DND-41 (cell line): ENCODE results near the gene BZW2.
A peak's percentile ranks its signal among the peaks of the same experiment; 100 is the strongest.

Experiments
- ATAC-seq: fragments of 200-7000 bp; cut with Tn5 transposase; 3 replicates; pipeline ENCODE4 v1.9.1; 2021; ENCODE audit warnings: low read depth; ENCODE audit not compliant: insufficient read depth
- DNase-seq: peaks from one replicate; pipeline ENCODE4 v3.0.0-alpha.2; 2020
- H2AFZ ChIP-seq: 2 replicates; pipeline ENCODE4 v1.6.0; 2012; ENCODE audit warnings: low read depth, low read length
- H3K27ac ChIP-seq: 2 replicates; pipeline ENCODE4 v1.5.1; 2012; ENCODE audit warnings: low read length, inconsistent platforms
- H3K27me3 ChIP-seq: fragments of 200-600 bp; sonication (generic); 2 replicates; pipeline ENCODE4 v1.6.0; 2012; ENCODE audit warnings: low read length, mild to moderate bottlenecking, inconsistent platforms; ENCODE audit not compliant: insufficient read depth, poor library complexity
- H3K36me3 ChIP-seq: 2 replicates; pipeline ENCODE4 v1.5.1; 2012; ENCODE audit warnings: low read length, inconsistent platforms; ENCODE audit not compliant: insufficient read depth
- H3K4me1 ChIP-seq: 2 replicates; pipeline ENCODE4 v1.5.1; 2012; ENCODE audit warnings: mild to moderate bottlenecking, low read length; ENCODE audit not compliant: insufficient read depth
- H3K4me2 ChIP-seq: 2 replicates; pipeline ENCODE4 v1.6.0; 2012; ENCODE audit warnings: mild to moderate bottlenecking, moderate library complexity, low read length, inconsistent platforms; ENCODE audit not compliant: insufficient read depth
- H3K4me3 ChIP-seq, 2 experiments: fragments of 200-600 bp in 1 of 2; shearing (Covaris generic) in 1 of 2; 2 replicates each; pipeline ENCODE4 v1.5.1; 2012 to 2016; ENCODE audit warnings: inconsistent platforms in 2 of 2, low read length in 2 of 2, mild to moderate bottlenecking in 2 of 2, low read depth in 1 of 2, moderate library complexity in 1 of 2
- H3K79me2 ChIP-seq: 2 replicates; pipeline ENCODE4 v1.6.0; 2012; ENCODE audit warnings: low read length, inconsistent platforms; ENCODE audit not compliant: insufficient read depth
- H3K9ac ChIP-seq: 2 replicates; pipeline ENCODE4 v1.6.0; 2012; ENCODE audit warnings: low read depth, mild to moderate bottlenecking, inconsistent platforms, low read length, moderate library complexity
- H3K9me3 ChIP-seq: 2 replicates; pipeline ENCODE4 v1.5.1; 2012; ENCODE audit warnings: low read length, moderate library complexity, mild to moderate bottlenecking, inconsistent platforms; ENCODE audit not compliant: insufficient read depth, severe bottlenecking
- H4K20me1 ChIP-seq: 2 replicates; pipeline ENCODE4 v1.6.0; 2012; ENCODE audit warnings: low read length; ENCODE audit not compliant: insufficient read depth
- EZH2 ChIP-seq: IDR thresholded peaks from 3 replicates; pipeline ENCODE4 v1.6.1; 2012; ENCODE audit warnings: borderline replicate concordance, low read depth, mild to moderate bottlenecking, moderate library complexity, low read length, inconsistent platforms; ENCODE audit not compliant: severe bottlenecking
- TF ChIP-seq, protein P1 (sequence below): IDR thresholded peaks from 2 replicates; pipeline ENCODE4 v1.5.1; 2012; ENCODE audit warnings: borderline replicate concordance, low read length, moderate library complexity, mild to moderate bottlenecking; ENCODE audit not compliant: poor library complexity, severe bottlenecking; ENCODE audit errors: extremely low read depth

BZW2 gene

DNA sequence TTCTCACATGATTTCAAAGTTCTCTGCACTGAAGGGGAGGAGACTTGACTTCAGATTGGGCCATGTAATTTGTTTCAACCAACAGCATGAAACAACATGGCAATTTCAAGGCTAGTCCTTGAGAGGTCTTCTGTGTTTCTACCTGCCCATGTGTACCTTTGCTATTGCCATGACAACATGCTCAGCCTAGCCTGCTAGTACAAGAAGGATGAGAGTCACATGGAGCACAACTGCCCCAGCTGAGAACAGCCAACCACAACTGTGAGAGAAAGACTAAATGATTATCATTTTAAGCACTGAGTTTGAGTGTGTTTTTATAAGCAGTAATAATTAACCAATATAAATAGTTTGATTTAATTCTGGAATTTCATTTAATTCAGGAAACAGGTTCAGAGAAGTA, 42.3 kb upstream of the BZW2 start:
- Histone ChIP-seq H3K4me1 (no peaks in the 10 kb centered on the region), H3K9me3 (no peaks in the 10 kb centered on the region), H4K20me1 (no peaks in the 10 kb centered on the region), H3K36me3 (peaks cover 55% of the 10 kb centered on the region), H3K4me3 (no peak overlapping the region), H3K27me3 (no peaks in the 10 kb centered on the region), H3K27ac (no peak overlapping the region), H3K4me2 (no peak overlapping the region), H2AFZ (no peak overlapping the region), H3K79me2 (no peaks in the 10 kb centered on the region), H3K9ac (no peak overlapping the region)
- no peak for DNase-seq
- no peak for ATAC-seq
- TF ChIP-seq EZH2: no peak
- TF ChIP-seq, protein P1, sequence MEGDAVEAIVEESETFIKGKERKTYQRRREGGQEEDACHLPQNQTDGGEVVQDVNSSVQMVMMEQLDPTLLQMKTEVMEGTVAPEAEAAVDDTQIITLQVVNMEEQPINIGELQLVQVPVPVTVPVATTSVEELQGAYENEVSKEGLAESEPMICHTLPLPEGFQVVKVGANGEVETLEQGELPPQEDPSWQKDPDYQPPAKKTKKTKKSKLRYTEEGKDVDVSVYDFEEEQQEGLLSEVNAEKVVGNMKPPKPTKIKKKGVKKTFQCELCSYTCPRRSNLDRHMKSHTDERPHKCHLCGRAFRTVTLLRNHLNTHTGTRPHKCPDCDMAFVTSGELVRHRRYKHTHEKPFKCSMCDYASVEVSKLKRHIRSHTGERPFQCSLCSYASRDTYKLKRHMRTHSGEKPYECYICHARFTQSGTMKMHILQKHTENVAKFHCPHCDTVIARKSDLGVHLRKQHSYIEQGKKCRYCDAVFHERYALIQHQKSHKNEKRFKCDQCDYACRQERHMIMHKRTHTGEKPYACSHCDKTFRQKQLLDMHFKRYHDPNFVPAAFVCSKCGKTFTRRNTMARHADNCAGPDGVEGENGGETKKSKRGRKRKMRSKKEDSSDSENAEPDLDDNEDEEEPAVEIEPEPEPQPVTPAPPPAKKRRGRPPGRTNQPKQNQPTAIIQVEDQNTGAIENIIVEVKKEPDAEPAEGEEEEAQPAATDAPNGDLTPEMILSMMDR: no peak

DNA sequence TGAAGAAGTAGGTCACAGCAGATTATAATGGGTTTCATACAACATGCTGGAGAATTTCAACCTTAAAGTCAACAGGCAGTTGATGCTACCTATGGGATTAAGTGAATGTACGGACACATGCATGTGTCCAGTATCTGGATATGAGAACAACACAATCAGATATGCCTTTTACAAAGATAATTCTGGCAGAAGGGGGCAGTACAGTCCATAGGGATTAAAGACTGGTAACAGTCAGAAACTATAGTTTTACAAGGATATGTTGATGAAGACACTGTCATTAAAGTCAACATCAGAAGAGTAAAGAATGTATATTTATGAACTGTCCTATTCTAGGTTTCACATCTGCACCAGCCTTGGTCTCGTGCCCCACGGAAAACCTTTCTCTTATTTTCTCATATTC, 41.9 kb upstream of the BZW2 start:
- H3K4me1 ChIP-seq: no peaks in the 10 kb centered on the region
- H3K27me3 ChIP-seq: no peaks in the 10 kb centered on the region
- H3K4me2 ChIP-seq: no peak overlapping the region
- peaks cover 57% of the 10 kb centered on the region for H3K36me3 ChIP-seq
- no peaks in the 10 kb centered on the region for H3K79me2 ChIP-seq
- ATAC-seq (no peak), DNase-seq (no peak)
- H3K9me3 ChIP-seq: no peaks in the 10 kb centered on the region
- no peaks in the 10 kb centered on the region for H4K20me1 ChIP-seq
- TF ChIP-seq, protein P1: peak; percentile 21
- no peak for TF ChIP-seq EZH2
- H3K27ac ChIP-seq: no peak overlapping the region
- no peak overlapping the region for H2AFZ ChIP-seq
- H3K9ac ChIP-seq: no peak overlapping the region
- no peak overlapping the region for H3K4me3 ChIP-seq

DNA sequence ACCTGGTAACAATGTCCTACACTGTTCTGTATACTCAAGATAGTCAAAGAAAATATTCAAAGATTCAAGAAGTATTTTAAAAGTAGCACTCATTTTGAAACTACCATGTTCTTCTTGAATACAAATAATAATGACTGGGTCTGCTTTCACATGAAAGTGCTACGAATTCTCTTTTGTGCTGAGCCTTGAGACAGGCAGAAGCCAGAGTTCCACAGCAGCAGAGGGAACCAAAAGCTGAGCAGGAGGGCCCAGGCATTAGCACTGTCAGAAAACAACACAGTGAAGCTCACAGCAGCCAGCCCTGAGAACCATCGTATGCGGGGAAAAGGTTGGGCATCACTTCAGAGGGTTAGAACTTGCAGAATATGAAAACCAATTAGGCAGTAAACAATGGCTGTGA, 39.3 kb upstream of the BZW2 start:
- Histone ChIP-seq H3K27ac (no peak overlapping the region), H3K4me1 (no peaks in the 10 kb centered on the region), H3K9ac (no peak overlapping the region), H3K36me3 (peaks cover 56% of the 10 kb centered on the region), H3K4me3 (no peak overlapping the region), H4K20me1 (no peaks in the 10 kb centered on the region), H2AFZ (no peak overlapping the region), H3K9me3 (no peaks in the 10 kb centered on the region), H3K79me2 (no peaks in the 10 kb centered on the region), H3K27me3 (no peaks in the 10 kb centered on the region), H3K4me2 (no peak overlapping the region)
- ATAC-seq: no peak
- no peak for TF ChIP-seq EZH2
- TF ChIP-seq, protein P1: no peak
- DNase-seq: no peak
